ENCODE data around the gene WT1. TPM values are rescaled to one million over a fixed set of nuclear protein-coding genes. Genes with fewer than 3 reads are reported as not detected.

The WT1 gene
- total and polyA plus RNA-seq, 2 of the 8 experiments (the other 6 are each of a cell fraction or from before 2014, with no cell fraction given): 0.05 to 0.17 TPM

- H3K9ac ChIP-seq (replicated peaks in 1 of 4; ENCODE audit: extremely low read depth in 1 of 4, low read depth in 3 of 4, low read length in 3 of 4): no peak overlapping the region
- FAIRE-seq (no peak), DNase-seq (ENCODE audit: low read depth in 1 of 2, low spot score in 2 of 2) (no peak)
- H2AK5ac ChIP-seq (ENCODE audit: low read depth, low read length): no peak overlapping the region
- H3K18ac ChIP-seq (ENCODE audit: extremely low read depth, low read length): no peak overlapping the region
- no peak overlapping the region for H2BK15ac ChIP-seq (ENCODE audit: low read length)
- no peaks in the 10 kb centered on the region for H3K79me2 ChIP-seq (ENCODE audit: control insufficient read depth in 1 of 2, insufficient read depth in 2 of 2, low read length in 2 of 2)
- CTCF ChIA-PET (ENCODE audit: partially characterized antibody): interaction anchor here (0.7 to 3.4 kb wide), 4 partner anchors 10 to 19 kb away, joined by 3 to 20 read pairs (median 11); no protein-coding TSS in a partner anchor
- H3K27ac ChIP-seq (ENCODE audit: low read depth, low read length): no peak overlapping the region
- WGBS, 2 experiments (ENCODE audit: extremely low coverage in 1 of 2, insufficient coverage in 1 of 2, insufficient read length in 1 of 2, insufficient replicate concordance in 2 of 2, low coverage in 1 of 2, low lambda C conversion rate in 2 of 2, missing lambda C conversion rate in 1 of 2): 44% methylated on average over 6 of the region's 6 CpGs; no CpG with 5 or more reads in 1 of the 2 experiments
- no peak overlapping the region for H3K23ac ChIP-seq (ENCODE audit: insufficient read length)
- H3K56ac ChIP-seq (replicated peaks; ENCODE audit: insufficient read length, low read depth, low read length): no peak overlapping the region
- H2AFZ ChIP-seq (ENCODE audit: low read length): no peak overlapping the region
- H3K27me3 ChIP-seq (replicated peaks in 1 of 4; ENCODE audit: control insufficient read depth in 3 of 4, extremely low read depth in 1 of 4, insufficient read depth in 3 of 4, low read length in 3 of 4): peaks cover 64 to 78% (median 72%) of the 10 kb centered on the region in 4 experiments
- no peaks in the 10 kb centered on the region; a peak in 1 of 8 replicates for H3K36me3 ChIP-seq (ENCODE audit: control insufficient read depth in 2 of 4, insufficient read depth in 4 of 4, low read length in 3 of 4)
- H3K9me3 ChIP-seq (ENCODE audit: insufficient read depth in 2 of 2, low read depth in 1 of 2, low read length in 1 of 2): no peaks in the 10 kb centered on the region
- H3K23me2 ChIP-seq (ENCODE audit: low read depth, low read length): peaks cover 6% of the 10 kb centered on the region; the same call in 1 of the 2 replicates
- no peak overlapping the region for H3K4me3 ChIP-seq (ENCODE audit: extremely low read depth in 1 of 4, insufficient read depth in 2 of 4, low read depth in 3 of 4, low read length in 4 of 4)
- POLR2A ChIA-PET (ENCODE audit: partially characterized antibody): no interaction called here
- H2BK12ac ChIP-seq (ENCODE audit: low read depth, low read length): no peak overlapping the region
- no peak overlapping the region for H2BK120ac ChIP-seq (replicated peaks; ENCODE audit: low read depth, low read length)
- H4K91ac ChIP-seq (replicated peaks; ENCODE audit: insufficient read length, low read length): no peak overlapping the region
- no peaks in the 10 kb centered on the region for H3K79me1 ChIP-seq (ENCODE audit: low read depth, low read length)
- no peak overlapping the region for H4K8ac ChIP-seq (ENCODE audit: extremely low read depth, insufficient read depth, low read length)
- no peak overlapping the region for H3K4ac ChIP-seq (replicated peaks; ENCODE audit: insufficient read length, low read depth, low read length)
- no peak overlapping the region for H2BK5ac ChIP-seq (ENCODE audit: low read depth, low read length)
- peaks cover 7 to 9% of the 10 kb centered on the region in 2 experiments for H4K20me1 ChIP-seq (replicated peaks in 1 of 2; ENCODE audit: control insufficient read depth in 1 of 2, insufficient read depth in 2 of 2, low read length in 2 of 2)
- H3K14ac ChIP-seq (ENCODE audit: insufficient read length): no peak overlapping the region
- H3K4me1 ChIP-seq (replicated peaks in 1 of 4; ENCODE audit: control insufficient read depth in 3 of 4, insufficient read depth in 4 of 4, low read length in 3 of 4): peaks cover 2 to 25% (median 14%) of the 10 kb centered on the region in 4 experiments
- H3K4me2 ChIP-seq (ENCODE audit: insufficient read depth in 1 of 2, low read depth in 2 of 2, low read length in 2 of 2): no peak overlapping the region
- no peak overlapping the region for H2BK20ac ChIP-seq (ENCODE audit: low read length)
- no peak overlapping the region for H4K5ac ChIP-seq (ENCODE audit: insufficient read length, low read depth, low read length)
- no peak for TF ChIP-seq HDAC6 (IDR thresholded peaks at IDR 0.05; ENCODE audit: low read depth, low read length)
- TF ChIP-seq KDM1A (IDR thresholded peaks at IDR 0.05; ENCODE audit: borderline replicate concordance, low read length): no peak
- TF ChIP-seq ATF3 (IDR thresholded peaks at IDR 0.05; ENCODE audit: insufficient read depth, low read depth, low read length): no peak
- TF ChIP-seq, protein P1, sequence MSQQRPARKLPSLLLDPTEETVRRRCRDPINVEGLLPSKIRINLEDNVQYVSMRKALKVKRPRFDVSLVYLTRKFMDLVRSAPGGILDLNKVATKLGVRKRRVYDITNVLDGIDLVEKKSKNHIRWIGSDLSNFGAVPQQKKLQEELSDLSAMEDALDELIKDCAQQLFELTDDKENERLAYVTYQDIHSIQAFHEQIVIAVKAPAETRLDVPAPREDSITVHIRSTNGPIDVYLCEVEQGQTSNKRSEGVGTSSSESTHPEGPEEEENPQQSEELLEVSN (IDR thresholded peaks at IDR 0.05): no peak
- TF ChIP-seq TBP (IDR thresholded peaks at IDR 0.05; ENCODE audit: low read depth, low read length): no peak
- TF ChIP-seq NRF1 (IDR thresholded peaks at IDR 0.05; ENCODE audit: low read depth, low read length): no peak
- TF ChIP-seq, protein P2, sequence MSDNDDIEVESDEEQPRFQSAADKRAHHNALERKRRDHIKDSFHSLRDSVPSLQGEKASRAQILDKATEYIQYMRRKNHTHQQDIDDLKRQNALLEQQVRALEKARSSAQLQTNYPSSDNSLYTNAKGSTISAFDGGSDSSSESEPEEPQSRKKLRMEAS (IDR thresholded peaks at IDR 0.05): no peak
- TF ChIP-seq CREB1 (IDR thresholded peaks at IDR 0.05): no peak
- no peak for TF ChIP-seq CBX8 (IDR thresholded peaks at IDR 0.05; ENCODE audit: borderline replicate concordance, low read depth, low read length)
- no peak for TF ChIP-seq KDM5A (IDR thresholded peaks at IDR 0.05; ENCODE audit: low read length)
- no peak for TF ChIP-seq CTBP2 (IDR thresholded peaks at IDR 0.05; ENCODE audit: borderline replicate concordance, insufficient read depth, insufficient read length, low read length)
- TF ChIP-seq EP300 (IDR thresholded peaks at IDR 0.05; ENCODE audit: borderline replicate concordance in 1 of 2, low read depth in 2 of 2, low read length in 2 of 2): no peak
Measured at GRCh38 chr11:32440312-32440908, 5.1 kb upstream of the WT1 start.

Data from H1 (cell line).